AG10803 (cell line): ENCODE measurements around the gene DGAT2L6.

Source experiments
- DNase-seq: peaks from one replicate; pipeline ENCODE4 v3.0.0; 2010; ENCODE audit warnings: low read depth
- H3K4me3 ChIP-seq: 2 replicates; pipeline ENCODE4 v1.5.1; 2011; ENCODE audit warnings: mild to moderate bottlenecking, low read length, control low read depth
- CTCF ChIP-seq: conservative IDR thresholded peaks from 2 replicates; pipeline ENCODE4 v1.5.1; 2011; ENCODE audit warnings: mild to moderate bottlenecking, low read length, control low read depth, inconsistent platforms

DGAT2L6 gene

GRCh38 chrX:70252491-70252890 lies 75.2 kb downstream of the DGAT2L6 start:
- H3K4me3 ChIP-seq = no peak overlapping the region
- no peak for TF ChIP-seq CTCF
- no peak for DNase-seq

DNA sequence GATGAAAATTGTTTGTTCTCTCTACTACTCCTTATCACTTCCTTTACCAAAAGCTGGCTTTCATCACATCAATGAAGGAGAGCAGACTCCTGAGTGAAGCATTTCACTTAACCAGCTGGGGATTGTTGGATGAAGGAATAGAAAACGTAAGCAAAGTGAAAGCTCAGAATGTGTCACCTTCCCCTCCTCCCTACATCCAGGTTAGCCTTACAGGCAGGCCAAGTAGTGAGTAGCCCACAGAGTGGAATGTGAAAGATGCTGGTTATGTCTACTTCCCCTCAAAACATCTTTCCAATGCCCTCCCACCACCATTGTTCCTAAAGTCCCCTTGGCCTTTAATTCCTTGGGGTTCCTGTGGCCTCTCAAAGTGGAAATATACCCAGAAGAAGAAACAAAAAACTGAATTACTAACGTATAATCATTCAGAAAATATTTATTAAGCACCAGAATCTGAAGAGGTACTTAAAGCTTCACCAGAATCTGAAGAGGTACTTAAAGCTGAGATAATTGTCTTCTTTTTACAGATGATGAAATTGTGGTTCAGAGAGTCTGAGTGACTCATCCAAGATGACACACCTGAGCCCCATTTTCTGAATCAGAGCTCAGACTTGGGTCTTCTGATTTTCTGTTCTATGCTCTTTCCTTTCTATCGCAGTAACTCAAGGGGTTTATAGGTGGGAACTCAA lies 76.2 kb downstream of the DGAT2L6 start:
- no peak for TF ChIP-seq CTCF

DNA sequence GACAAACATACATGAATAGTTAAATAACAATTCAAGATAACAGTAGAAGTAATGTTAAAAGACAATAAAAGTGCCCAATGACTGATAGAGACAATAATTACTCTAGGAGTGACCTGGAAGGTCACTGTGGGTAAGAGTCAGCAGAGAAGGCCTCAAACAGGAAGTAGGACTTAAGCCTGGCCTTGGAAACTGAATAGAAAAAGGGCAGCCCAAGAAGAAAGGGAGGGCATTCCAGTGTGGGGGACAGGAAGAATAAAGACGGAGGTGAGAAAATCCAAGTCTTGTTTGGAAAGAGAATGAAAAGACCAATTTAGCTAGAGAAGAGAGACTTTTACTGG lies 76.7 kb downstream of the DGAT2L6 start:
- H3K4me3 ChIP-seq = no peak overlapping the region
- TF ChIP-seq CTCF = no peak
- no peak for DNase-seq

More for the DNA sequence above, 76.2 kb downstream of the DGAT2L6 start:
- no peak for DNase-seq
- H3K4me3 ChIP-seq = no peak overlapping the region

GRCh38 chrX:70254909-70255308 lies 77.6 kb downstream of the DGAT2L6 start:
- no peak for DNase-seq
- TF ChIP-seq CTCF = no peak
- H3K4me3 ChIP-seq = no peak overlapping the region
